Gastroesophageal sphincter (tissue), 3 donors: ENCODE data around the gene WDR47.

Source experiments
- EP300 ChIP-seq: sonication (generic); formaldehyde crosslinking; IDR thresholded peaks from one replicate; pipeline ENCODE4 v1.6.1; 2017; ENCODE audit warnings: antibody characterized with exemption, mild to moderate bottlenecking
- POLR2A ChIP-seq, 2 donors: fragments of 450-650 bp; IDR thresholded peaks; one replicate each; pipeline ENCODE4 v1.6.1; 2017; ENCODE audit warnings: antibody characterized with exemption in 2 of 2, mild to moderate bottlenecking in 2 of 2, moderate library complexity in 1 of 2
- TF ChIP-seq, protein P1 (sequence below), 4 experiments: fragments of 200-600 bp in 2 of 4; fragments of 450-650 bp in 2 of 4; sonication (generic) in 1 of 4; IDR thresholded peaks; one replicate each; pipeline ENCODE4 v1.5.1; 2017 to 2019; ENCODE audit warnings: antibody characterized with exemption in 4 of 4, mild to moderate bottlenecking in 2 of 4, moderate library complexity in 2 of 4

GRCh38 chr1:109024646-109025045, 17.3 kb downstream of the WDR47 start:
- TF ChIP-seq POLR2A (IDR thresholded peaks at IDR 0.05) (no peak), EP300 (no peak)
- TF ChIP-seq, protein P1, sequence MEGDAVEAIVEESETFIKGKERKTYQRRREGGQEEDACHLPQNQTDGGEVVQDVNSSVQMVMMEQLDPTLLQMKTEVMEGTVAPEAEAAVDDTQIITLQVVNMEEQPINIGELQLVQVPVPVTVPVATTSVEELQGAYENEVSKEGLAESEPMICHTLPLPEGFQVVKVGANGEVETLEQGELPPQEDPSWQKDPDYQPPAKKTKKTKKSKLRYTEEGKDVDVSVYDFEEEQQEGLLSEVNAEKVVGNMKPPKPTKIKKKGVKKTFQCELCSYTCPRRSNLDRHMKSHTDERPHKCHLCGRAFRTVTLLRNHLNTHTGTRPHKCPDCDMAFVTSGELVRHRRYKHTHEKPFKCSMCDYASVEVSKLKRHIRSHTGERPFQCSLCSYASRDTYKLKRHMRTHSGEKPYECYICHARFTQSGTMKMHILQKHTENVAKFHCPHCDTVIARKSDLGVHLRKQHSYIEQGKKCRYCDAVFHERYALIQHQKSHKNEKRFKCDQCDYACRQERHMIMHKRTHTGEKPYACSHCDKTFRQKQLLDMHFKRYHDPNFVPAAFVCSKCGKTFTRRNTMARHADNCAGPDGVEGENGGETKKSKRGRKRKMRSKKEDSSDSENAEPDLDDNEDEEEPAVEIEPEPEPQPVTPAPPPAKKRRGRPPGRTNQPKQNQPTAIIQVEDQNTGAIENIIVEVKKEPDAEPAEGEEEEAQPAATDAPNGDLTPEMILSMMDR (IDR thresholded peaks at IDR 0.05), result no peak
